NB4 (cell line): ENCODE measurements around the gene SERF2.

ENCODE experiments used
- DNase-seq: peaks from one replicate; pipeline ENCODE4 v3.0.0; 2010; ENCODE audit warnings: low read depth
- H3K4me3 ChIP-seq: one replicate; pipeline ENCODE4 v1.5.1; 2011; ENCODE audit warnings: mild to moderate bottlenecking, low read depth, low read length, moderate library complexity
- MYC ChIP-seq: IDR thresholded peaks from 2 replicates; pipeline ENCODE4 v1.6.1; 2011; ENCODE audit warnings: low read depth, low read length
- POLR2A ChIP-seq: IDR thresholded peaks from 2 replicates; pipeline ENCODE4 v1.6.1; 2011; ENCODE audit warnings: mild to moderate bottlenecking; ENCODE audit not compliant: insufficient read length; ENCODE audit errors: extremely low read depth
- TF ChIP-seq, protein P1 (sequence below): IDR thresholded peaks from one replicate; pipeline ENCODE4 v1.5.1; 2012; ENCODE audit warnings: low read depth, low read length
- TF ChIP-seq, protein P2 (sequence below): IDR thresholded peaks from 2 replicates; pipeline ENCODE4 v1.6.1; 2011; ENCODE audit warnings: low read depth, low read length

SERF2 gene

DNA sequence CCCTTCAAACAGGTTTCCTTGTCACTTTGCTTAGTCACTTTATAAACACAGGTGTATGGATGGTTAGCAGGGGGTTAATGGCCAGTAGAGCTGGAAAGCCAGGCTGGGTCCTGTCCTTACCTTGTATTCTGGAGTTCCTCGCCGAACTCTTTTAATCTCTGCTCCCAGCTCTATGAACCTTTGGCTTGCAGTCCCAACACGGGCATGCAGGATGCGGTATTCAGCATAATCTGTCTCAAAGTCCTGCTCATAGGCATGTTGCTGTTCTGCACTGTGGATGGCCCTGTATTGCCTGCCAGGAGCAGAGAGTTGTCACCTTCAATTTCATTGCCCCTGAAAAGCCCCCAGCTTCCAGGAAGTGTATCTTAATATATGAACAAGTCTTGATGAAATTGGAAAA, 18.1 kb upstream of the SERF2 start:
- DNase-seq, result no peak
- TF ChIP-seq, protein P1, sequence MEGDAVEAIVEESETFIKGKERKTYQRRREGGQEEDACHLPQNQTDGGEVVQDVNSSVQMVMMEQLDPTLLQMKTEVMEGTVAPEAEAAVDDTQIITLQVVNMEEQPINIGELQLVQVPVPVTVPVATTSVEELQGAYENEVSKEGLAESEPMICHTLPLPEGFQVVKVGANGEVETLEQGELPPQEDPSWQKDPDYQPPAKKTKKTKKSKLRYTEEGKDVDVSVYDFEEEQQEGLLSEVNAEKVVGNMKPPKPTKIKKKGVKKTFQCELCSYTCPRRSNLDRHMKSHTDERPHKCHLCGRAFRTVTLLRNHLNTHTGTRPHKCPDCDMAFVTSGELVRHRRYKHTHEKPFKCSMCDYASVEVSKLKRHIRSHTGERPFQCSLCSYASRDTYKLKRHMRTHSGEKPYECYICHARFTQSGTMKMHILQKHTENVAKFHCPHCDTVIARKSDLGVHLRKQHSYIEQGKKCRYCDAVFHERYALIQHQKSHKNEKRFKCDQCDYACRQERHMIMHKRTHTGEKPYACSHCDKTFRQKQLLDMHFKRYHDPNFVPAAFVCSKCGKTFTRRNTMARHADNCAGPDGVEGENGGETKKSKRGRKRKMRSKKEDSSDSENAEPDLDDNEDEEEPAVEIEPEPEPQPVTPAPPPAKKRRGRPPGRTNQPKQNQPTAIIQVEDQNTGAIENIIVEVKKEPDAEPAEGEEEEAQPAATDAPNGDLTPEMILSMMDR, result no peak
- no peak for TF ChIP-seq POLR2A
- TF ChIP-seq MYC, result no peak
- H3K4me3 ChIP-seq, result no peak overlapping the region

DNA sequence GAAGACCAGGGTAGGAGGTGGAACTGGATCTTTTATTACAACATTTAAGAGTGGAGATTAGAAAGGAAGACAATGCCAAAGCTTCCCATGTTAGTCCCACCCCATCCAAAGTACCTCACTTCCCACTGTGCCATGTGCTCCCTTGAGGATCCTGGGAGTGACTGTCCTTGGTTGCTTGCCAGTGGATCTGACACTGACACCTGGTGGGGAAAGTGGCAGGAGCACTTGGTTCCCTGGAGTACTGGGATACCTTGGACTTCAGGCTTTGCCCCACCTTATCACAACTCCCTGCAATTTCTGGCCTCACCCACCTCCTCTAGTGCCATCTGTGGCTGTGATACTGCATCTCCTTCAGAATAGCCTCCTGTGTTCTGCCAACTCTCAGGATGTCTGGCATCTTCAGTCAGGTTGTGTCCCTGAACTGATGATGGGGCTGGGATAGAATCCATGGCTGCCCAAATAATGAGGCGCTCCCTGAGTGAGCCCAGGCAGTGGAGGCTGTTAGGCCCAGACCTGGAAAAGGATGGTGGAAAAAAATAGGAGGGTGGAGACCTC, 16.6 kb upstream of the SERF2 start:
- H3K4me3 ChIP-seq, result peak overlapping the region; percentile 74
- peak; percentile 39 for DNase-seq
- TF ChIP-seq POLR2A (no peak), MYC (no peak)
- TF ChIP-seq, protein P2, sequence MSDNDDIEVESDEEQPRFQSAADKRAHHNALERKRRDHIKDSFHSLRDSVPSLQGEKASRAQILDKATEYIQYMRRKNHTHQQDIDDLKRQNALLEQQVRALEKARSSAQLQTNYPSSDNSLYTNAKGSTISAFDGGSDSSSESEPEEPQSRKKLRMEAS, result no peak
- TF ChIP-seq, protein P1, result no peak

DNA sequence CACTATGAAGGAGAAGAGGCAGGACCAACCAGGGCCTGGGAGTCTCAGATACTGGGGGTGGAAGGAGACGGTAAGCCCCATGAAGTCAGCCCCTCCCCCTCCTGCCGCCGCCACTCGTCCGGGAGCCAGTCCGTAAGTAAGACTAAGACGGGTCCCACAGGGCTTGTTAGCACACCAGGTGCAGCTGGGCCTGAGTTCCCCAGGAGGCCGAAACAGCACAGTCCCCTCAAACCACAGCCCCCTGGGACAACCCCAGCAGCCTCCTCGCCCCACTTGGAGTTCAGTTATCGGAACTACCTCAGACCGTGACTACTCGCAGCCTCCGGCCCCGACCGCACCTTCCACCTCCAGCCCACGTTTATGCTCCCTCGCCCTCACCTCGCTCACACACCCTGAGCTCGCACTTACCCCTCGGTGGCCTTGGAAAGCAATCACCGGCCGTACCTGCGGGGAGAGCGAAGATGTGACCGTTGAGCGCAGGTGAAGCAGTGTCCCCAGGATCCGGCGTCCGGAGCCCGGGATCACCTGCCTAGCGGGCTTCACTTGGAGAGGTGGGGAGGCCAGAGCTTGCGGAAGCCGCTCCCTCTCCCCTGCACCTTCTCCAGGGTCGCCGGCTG, 15.9 kb upstream of the SERF2 start:
- peak; percentile 87 for DNase-seq
- peak overlapping the region; percentile 74 for H3K4me3 ChIP-seq
- TF ChIP-seq, protein P1, result no peak
- TF ChIP-seq MYC (peak; percentile 58), POLR2A (no peak)
- TF ChIP-seq, protein P2, result peak; percentile 40; the same call in 1 of the 2 replicates

DNA sequence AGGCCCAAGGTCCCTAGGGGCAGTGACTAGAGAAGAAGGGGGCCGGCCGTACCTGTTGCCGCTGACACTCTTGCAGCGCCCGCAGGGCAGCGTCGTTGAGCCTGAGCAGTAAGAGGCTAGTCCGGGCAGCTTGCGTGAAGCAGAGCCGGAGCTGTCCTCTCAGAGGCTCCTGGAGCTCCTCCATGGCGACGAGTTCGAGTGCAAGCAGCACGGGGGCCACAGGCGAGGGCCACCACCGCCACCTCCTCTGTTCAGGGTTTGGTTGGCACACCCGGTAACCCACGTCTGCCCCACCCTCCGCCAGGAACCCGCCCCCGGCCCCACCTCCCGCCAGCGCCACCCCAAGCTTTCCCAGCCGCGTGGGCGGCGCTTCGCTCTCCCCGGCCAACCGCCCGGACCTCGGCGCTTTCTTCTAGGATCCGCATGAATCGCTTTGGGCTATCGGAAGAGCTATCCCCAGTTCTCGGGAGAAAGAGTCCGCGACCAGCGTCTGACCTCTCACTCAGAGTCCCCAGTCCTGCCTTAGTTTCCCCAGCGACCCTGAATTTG, 15.3 kb upstream of the SERF2 start, which contains the start of gene ELL3:
Gene ELL3, minus strand, starts transcription at position 249 of the 549 bp plus-strand sequence. Its CDS starts 65 bp downstream, at position 184.
- TF ChIP-seq, protein P1, result no peak
- TF ChIP-seq, protein P2, result peak; percentile 15; the same call in 1 of the 2 replicates
- TF ChIP-seq POLR2A, result peak; percentile 65
- peak; percentile 13; the same call in 1 of the 2 replicates for TF ChIP-seq MYC
- DNase-seq, result peak; percentile 89
- H3K4me3 ChIP-seq, result peak within 1 kb of the TSS; percentile 74

DNA sequence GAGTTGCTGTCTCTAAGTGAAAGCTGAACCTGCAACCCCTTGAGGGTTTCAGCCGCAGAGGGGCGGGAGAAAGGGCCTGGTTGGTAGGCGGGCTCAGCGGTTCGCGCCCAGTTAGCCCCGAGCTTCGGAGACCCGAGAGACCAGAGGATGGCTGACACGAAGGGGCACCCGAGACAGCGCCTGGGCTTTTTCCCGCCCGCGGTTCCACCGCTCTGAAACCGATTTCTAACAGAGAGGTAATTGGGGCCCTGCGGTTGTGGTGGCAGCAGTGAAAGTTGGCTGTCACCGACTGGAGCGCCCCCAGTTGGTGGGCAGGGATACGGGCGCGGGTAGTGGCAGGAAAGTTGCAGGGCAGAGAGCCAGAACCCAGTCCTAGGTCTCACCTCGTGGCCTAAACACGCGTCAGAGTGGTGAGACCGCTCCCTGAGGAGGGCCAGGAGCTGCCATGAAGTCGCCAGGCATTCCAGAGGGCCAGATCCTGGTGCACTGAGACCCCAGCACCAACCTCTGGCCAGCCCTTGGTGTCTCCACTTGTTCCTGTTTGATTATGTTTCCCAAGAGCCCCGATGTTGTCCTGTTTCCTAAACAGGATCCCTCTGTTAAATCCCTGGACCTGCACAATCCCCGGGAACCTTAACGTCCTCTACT, 14.7 kb upstream of the SERF2 start:
- TF ChIP-seq, protein P2, result peak; percentile 90
- TF ChIP-seq, protein P1, result peak; percentile 50
- TF ChIP-seq POLR2A, result peak; percentile 46
- TF ChIP-seq MYC, result peak; percentile 91
- peak; percentile 86 for DNase-seq
- peak overlapping the region; percentile 74 for H3K4me3 ChIP-seq
